Thyroid gland (tissue), 4 donors: Measurements from ENCODE around the gene DHRS2. TPM values are rescaled to one million over a fixed set of nuclear protein-coding genes. Genes with fewer than 3 reads are reported as not detected.

Experiments used
- DNase-seq, 2 donors: peaks; one replicate each; pipeline ENCODE4 v3.0.0-alpha.2; 2019
- H3K27ac ChIP-seq, 3 donors: fragments of 200-600 bp; sonication (generic); 1 replicate in 2 of 3; 2 replicates in 1 of 3; pipeline ENCODE4 v1.5.1; 2016 to 2019; ENCODE audit warnings: mild to moderate bottlenecking in 1 of 3, moderate library complexity in 1 of 3
- H3K27me3 ChIP-seq: fragments of 200-600 bp; sonication (generic); one replicate; pipeline ENCODE4 v1.5.1; 2019
- H3K36me3 ChIP-seq, 2 donors: fragments of 200-600 bp; sonication (generic); one replicate each; pipeline ENCODE4 v1.5.1; 2016 to 2019
- H3K4me1 ChIP-seq, 2 donors: fragments of 200-600 bp; sonication (generic); one replicate each; pipeline ENCODE4 v1.5.1; 2017 to 2019
- H3K4me3 ChIP-seq, 3 donors: fragments of 200-600 bp; sonication (generic); replicated peaks in 1 of 3; 1 replicate in 2 of 3; 2 replicates in 1 of 3; pipeline ENCODE4 v1.5.1; 2016; ENCODE audit warnings: mild to moderate bottlenecking in 1 of 3
- H3K9me3 ChIP-seq: fragments of 200-600 bp; sonication (generic); one replicate; pipeline ENCODE4 v1.5.1; 2017
- CTCF ChIP-seq, 6 experiments: fragments of 200-600 bp in 3 of 6; fragments of 450-650 bp in 3 of 6; sonication (generic) in 3 of 6; IDR thresholded peaks; one replicate each; pipeline ENCODE4 v1.5.1; 2016 to 2019; ENCODE audit warnings: antibody characterized with exemption in 6 of 6, mild to moderate bottlenecking in 2 of 6, inconsistent platforms in 1 of 6, moderate library complexity in 1 of 6
- POLR2A ChIP-seq, 2 donors: fragments of 450-650 bp; IDR thresholded peaks; one replicate each; pipeline ENCODE4 v1.6.1; 2017; ENCODE audit warnings: antibody characterized with exemption in 2 of 2, mild to moderate bottlenecking in 2 of 2, moderate library complexity in 1 of 2
- WGBS, 2 donors: methylation state at CpG; one replicate each; pipeline ENCODE4 v1.1.5; 2017; 5-methylcytosine and 5-hydroxymethylcytosine counted together
- intact Hi-C: fragments of 100-400 bp; cut with DNase I; formaldehyde crosslinking; loops from one replicate; pipeline ENCODE4 v1.15.1; 2023
- total RNA-seq, 4 donors: library from RNA; depleted of rRNA; stranded (reverse); fragments of >200 nt; gene quantifications; one replicate each; pipeline ENCODE4 v1.2.3, GENCODE V29; 2016

The DHRS2 gene
- total RNA-seq, 4 donors from 2014 or later, result not detected

- no peak overlapping the region for H3K4me3 ChIP-seq
- WGBS, 2 donors, result 81 to 83% methylated on average over 2 of the region's 2 CpGs
- no peaks in the 10 kb centered on the region for H3K9me3 ChIP-seq
- no peaks in the 10 kb centered on the region for H3K27me3 ChIP-seq
- H3K27ac ChIP-seq, result no peak overlapping the region
- no peaks in the 10 kb centered on the region for H3K36me3 ChIP-seq
- no peaks in the 10 kb centered on the region for H3K4me1 ChIP-seq
- TF ChIP-seq POLR2A (IDR thresholded peaks at IDR 0.05), result no peak
- no peak for TF ChIP-seq CTCF (IDR thresholded peaks at IDR 0.05)
- intact Hi-C loops, result no loop called here
- DNase-seq, result no peak
Observed at GRCh38 chr14:23600322-23600707, 35.8 kb upstream of the DHRS2 start.

GRCh38 chr14:23600806-23601205 is 35.4 kb upstream of the DHRS2 start:
- intact Hi-C loops, result no loop called here

GRCh38 chr14:23601424-23601823 is 34.7 kb upstream of the DHRS2 start:
- TF ChIP-seq POLR2A (IDR thresholded peaks at IDR 0.05) (no peak), CTCF (IDR thresholded peaks at IDR 0.05) (no peak)
- intact Hi-C loops, result no loop called here
- no peaks in the 10 kb centered on the region for H3K9me3 ChIP-seq
- no peak for DNase-seq
- no peak overlapping the region for H3K27ac ChIP-seq
- no peaks in the 10 kb centered on the region for H3K27me3 ChIP-seq
- H3K4me3 ChIP-seq, result no peak overlapping the region
- no peaks in the 10 kb centered on the region for H3K4me1 ChIP-seq
- H3K36me3 ChIP-seq, result no peaks in the 10 kb centered on the region

More at GRCh38 chr14:23600806-23601205, 35.4 kb upstream of the DHRS2 start:
- Histone ChIP-seq H3K27ac (no peak overlapping the region), H3K4me1 (no peaks in the 10 kb centered on the region), H3K36me3 (no peaks in the 10 kb centered on the region), H3K4me3 (no peak overlapping the region), H3K27me3 (no peaks in the 10 kb centered on the region), H3K9me3 (no peaks in the 10 kb centered on the region)
- DNase-seq, result no peak
- 94 to 100% methylated on average over 1 of the region's 1 CpG for WGBS, 2 donors
- no peak for TF ChIP-seq CTCF (IDR thresholded peaks at IDR 0.05)
- no peak for TF ChIP-seq POLR2A (IDR thresholded peaks at IDR 0.05)

GRCh38 chr14:23601845-23602180 is 34.4 kb upstream of the DHRS2 start:
- Histone ChIP-seq H3K9me3 (no peaks in the 10 kb centered on the region), H3K4me1 (no peaks in the 10 kb centered on the region), H3K27me3 (no peaks in the 10 kb centered on the region), H3K27ac (no peak overlapping the region), H3K36me3 (no peaks in the 10 kb centered on the region), H3K4me3 (no peak overlapping the region)
- WGBS, 2 donors, result 47 to 80% methylated on average over 1 of the region's 1 CpG
- TF ChIP-seq CTCF (IDR thresholded peaks at IDR 0.05) (no peak), POLR2A (IDR thresholded peaks at IDR 0.05) (no peak)
- intact Hi-C loops, result no loop called here
- DNase-seq, result no peak

GRCh38 chr14:23602181-23603095 is 33.7 kb upstream of the DHRS2 start:
- Histone ChIP-seq H3K4me1 (no peaks in the 10 kb centered on the region), H3K36me3 (no peaks in the 10 kb centered on the region), H3K4me3 (no peak overlapping the region), H3K27ac (no peak overlapping the region), H3K27me3 (no peaks in the 10 kb centered on the region), H3K9me3 (no peaks in the 10 kb centered on the region)
- WGBS, 2 donors, result 89 to 92% methylated on average over 12 of the region's 12 CpGs
- TF ChIP-seq CTCF (IDR thresholded peaks at IDR 0.05), result no peak
- no peak for TF ChIP-seq POLR2A (IDR thresholded peaks at IDR 0.05)
- intact Hi-C loops, result no loop called here
- DNase-seq, result no peak
